Neural progenitor cell (in vitro differentiated cells): ENCODE data around the gene GALK1.

Experiments used
- CTCF ChIP-seq: fragments of 200-600 bp; sonication (generic); IDR thresholded peaks from 2 replicates; pipeline ENCODE4 v1.5.1; 2017; ENCODE audit warnings: antibody characterized with exemption, mild to moderate bottlenecking
- EZH2 ChIP-seq: fragments of 200-600 bp; sonication (generic); IDR thresholded peaks from 2 replicates; pipeline ENCODE4 v1.6.1; 2017; ENCODE audit warnings: antibody characterized with exemption, mild to moderate bottlenecking, moderate library complexity
- EZH2phosphoT487 ChIP-seq: fragments of 200-600 bp; sonication (generic); IDR thresholded peaks from 2 replicates; pipeline ENCODE4 v1.6.1; 2017; ENCODE audit warnings: antibody characterized with exemption

- no peak for TF ChIP-seq CTCF
- TF ChIP-seq EZH2phosphoT487 = no peak
- no peak for TF ChIP-seq EZH2
These were observed 45.3 kb downstream of the GALK1 start for GRCh38 chr17:75719732-75720131.
